HG03442 (cell line): ENCODE data around the gene PLD1.

ENCODE experiments used
- ATAC-seq: cut with Tn5 transposase; IDR thresholded peaks from one replicate; pipeline ENCODE4 v1.9.1; 2021; ENCODE audit warnings: mild to moderate bottlenecking, moderate library complexity; ENCODE audit not compliant: unreplicated experiment

Gene PLD1

DNA sequence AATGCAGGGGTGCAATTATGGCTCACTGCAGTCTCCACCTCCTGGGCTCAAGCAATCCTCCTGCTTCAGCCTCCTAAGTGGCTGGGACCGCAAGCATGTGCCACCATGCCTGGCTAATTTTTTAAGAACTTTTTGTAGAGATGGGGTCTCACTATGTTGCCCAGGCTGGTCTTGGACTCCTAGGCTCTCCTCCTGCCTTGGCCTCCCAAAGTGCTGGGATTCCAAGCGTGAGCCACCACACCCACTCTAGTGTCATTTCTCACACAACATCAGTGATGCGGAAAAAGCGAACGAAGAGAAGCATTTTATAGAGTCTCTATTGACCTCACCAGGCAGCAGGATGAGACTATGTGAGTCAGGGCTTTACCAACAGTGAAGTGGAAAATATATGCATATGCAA is 137.7 kb downstream of the PLD1 start:
- ATAC-seq = no peak

DNA sequence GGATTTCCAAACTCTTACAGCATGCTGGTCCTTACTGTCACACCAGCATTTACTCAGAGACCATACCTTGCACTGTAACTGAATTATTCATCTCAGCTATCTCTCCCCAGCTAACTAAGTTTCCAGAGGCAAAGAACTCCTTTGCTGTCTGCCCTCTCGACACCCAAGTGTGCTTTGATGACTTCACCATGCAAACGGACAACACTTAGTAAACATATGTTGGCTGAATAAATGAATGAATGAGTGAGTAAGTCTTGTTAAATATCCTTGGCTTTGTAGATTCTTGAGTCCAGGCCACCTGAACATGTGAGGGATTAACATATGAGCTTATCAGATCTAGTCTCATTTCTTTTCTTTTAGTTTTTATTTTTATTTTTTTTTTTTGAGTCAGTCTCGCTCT is 138.2 kb downstream of the PLD1 start:
- ATAC-seq = no peak

DNA sequence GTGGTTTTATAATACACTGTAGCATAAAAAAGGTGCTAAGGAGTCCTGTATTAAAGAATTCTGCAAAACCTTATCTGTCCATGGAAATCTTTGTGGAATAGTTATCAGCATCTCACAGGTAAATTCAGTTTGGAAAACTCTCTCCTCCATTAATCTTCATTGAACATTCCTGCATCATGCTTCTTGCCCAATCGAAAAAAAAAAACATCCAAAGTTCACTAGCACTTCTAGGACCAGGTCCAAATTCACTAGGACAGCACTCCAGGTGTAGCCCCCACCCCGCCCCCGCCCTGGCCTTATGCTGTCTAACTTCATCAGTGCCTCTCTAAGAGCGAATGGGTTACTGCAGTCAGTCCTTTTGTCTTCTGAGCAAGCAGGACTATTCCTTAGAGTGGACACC is 138.6 kb downstream of the PLD1 start:
- no peak for ATAC-seq

DNA sequence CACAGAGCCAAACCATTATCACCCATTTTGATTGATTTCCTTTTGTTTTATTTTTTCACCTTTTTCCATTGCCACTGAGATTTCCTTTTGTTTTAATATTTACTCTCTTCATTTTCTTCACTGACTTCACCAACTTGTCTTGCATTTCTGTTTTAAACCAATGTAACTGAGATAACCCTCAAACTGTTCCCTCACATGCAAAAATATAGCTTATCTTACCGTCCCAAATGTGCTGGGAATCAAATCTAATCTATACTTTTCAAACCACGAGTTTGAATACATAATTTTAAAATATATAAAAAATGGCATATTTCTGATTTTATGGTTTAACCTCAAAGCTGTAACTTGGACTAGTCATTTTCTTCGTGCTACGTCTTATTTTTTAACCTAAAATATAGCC is 143.8 kb downstream of the PLD1 start:
- no peak for ATAC-seq

DNA sequence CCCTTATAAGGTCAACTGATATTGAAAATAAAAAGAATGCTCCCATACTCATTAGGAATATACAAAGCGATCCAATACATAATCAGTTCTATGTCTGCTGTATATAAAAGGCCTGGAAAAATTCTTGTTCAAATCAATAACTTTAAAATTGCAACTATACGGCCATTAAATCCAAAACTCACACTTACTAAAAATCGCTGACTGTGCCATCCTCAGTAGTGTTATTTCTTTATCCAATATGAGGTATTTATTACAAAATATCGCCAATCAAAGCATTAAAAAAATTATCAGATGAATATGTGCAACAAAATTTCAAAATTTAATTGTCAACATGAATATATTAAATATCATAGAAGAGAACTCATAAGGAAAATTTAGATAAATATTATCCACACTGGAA is 146.5 kb downstream of the PLD1 start:
- no peak for ATAC-seq

DNA sequence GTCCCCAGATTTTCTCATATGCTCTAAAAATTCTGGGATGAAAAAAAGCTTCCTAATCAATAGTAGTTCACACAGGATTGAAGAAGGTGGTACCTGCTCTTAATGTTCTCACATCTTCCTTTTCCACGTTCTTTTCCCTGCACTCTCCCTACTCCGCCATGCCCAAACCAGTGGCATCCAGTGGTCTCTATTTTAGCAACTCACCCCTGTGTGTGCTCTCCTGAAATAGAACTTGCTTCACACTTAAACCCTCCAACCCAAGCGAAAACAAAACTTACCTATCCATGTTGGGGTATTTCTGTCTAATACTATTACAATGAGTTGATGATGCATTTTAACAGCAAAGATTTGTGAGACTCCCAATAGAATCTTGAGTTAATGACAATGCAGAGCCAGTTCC is 148.8 kb downstream of the PLD1 start:
- ATAC-seq = no peak

DNA sequence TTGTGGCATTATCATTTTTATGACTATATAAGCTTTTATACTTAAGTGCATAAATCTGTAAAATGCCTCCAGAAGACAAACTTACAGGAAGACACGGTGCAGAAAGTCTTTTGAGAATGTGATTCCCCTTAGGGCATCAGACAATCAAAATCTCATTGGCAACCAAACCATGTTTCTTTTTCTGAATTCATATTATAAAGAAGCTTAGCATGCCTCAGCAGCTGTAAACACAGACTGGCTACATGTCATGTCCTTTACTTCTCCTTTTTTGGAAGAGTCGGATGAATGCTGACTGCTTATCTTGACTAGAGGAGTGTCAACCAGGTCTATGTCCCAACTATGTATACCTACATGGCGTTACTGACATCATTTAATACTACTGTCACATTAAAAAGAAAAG is 150.1 kb downstream of the PLD1 start:
- ATAC-seq = no peak

DNA sequence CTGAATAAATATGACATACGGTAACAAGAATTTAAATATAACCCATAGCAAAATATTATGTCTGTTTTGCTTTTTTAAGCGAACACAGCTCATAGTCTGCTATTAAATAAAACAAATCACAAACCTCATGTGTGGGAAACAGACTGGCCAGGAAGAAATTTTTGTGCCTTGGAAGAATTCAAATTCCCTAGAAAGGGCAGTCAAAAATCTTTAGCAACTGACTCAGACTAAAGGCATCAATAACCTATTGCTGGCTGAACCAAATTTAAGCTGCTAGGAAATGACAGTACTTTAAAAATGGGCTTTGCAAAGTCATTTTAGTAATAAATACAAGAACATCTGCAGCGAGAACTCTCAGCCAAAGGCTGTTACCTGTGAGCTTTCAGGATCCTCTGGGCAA is 151.4 kb downstream of the PLD1 start:
- ATAC-seq = no peak

DNA sequence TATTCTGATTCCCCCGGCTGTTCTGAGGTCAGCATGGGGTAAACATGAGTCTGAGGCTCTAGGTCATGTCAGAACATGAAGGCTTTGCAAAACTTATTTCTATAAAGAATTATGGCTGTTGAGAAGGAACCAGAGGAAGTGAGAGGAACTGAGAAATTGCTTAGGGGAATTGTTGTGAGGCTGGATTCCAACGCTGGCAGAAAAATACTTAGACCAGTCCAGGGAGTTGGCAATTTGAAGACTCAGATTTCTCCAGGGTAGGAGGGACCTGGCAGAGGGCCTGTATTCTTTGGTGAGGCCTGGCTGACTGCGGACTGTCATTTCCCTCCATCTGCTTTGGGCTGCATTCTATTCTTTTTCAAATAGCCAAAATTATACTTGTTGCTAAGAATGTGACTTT is 155.5 kb downstream of the PLD1 start:
- ATAC-seq = no peak

DNA sequence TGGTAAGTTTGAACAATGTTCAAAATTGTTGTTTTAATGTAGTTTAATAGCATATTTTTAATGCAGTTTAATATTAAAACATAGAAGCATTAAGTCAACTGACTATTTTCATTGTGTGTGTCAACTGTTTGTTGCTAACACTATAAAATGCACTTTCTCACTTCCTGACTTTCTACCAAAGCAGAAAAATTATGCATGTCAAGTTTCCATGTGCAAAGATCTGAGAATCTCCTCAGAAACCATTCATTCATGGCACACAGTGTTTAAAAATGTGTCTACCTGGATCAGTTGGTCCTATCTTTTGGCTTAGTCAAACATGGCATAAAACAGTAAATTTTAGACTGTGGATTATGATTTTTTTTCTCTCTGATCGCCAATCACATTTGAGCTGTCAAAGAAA is 156.0 kb downstream of the PLD1 start:
- ATAC-seq = no peak

DNA sequence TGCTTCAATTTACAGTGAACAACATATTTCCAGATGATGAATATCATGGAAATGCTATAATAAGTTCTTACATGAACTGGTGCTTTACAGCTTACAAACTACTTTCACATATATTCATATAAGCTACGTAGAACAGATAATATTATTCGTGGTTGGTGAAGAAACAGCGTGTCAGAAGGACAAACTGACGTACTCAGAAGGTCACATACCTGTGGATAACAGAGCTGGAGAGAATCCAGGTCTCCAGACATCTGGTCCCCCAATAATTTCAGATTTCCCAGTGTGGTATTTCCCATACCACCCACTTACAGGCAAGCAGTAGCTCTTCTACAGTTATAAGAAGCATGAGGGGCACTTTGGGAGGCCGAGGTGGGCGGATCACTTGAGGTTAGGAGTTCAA is 156.6 kb downstream of the PLD1 start:
- ATAC-seq = no peak

DNA sequence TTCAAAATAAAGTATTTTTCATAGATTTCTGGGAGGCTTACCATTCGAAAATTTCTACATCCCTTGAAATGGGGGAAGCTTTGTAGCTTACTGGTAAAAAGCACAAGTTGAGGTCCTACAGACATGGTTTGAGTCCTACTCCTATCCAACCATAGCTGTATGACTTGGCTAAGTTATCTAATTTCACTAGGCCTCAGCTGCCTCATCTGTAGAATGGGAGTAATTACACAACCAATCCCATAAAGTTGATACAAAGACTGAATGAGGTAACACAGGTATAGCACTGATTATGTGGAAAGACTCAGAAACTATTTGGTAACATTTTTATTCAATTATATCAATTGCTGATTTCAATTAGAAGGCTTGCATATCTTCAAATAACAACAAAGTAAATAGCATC is 157.4 kb downstream of the PLD1 start:
- ATAC-seq = no peak

DNA sequence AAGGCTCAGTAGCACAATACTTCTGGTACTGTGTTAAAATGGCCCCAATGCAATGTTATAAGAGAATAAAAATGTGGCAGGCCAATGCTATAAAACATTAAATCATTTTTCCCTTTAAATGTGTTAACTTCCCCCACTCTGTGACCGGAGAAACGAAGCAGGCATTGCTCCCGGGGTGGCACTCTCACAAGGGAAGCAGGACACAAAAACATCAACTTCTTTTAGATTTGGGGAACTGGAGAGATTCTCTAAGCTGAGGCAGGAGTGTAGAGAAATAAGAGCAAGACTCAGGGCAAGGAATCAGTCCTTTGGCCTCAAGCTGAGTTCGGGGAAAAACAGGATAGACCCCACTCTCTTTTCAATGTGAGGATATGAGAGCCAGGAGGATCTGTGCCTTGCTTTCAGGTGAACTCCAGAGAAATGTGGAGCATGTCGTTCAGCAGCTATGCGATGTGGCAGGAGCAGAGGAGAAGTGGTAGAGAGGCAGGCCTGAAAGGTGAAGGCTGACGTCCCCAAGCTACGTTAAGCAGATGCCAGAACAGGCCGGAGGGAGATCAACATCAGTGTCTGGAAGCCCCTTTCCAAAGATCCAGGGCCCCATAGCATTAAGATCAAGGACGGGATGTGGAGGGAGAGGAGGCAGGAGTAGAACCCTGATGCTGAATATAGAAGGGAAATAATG is 160.2 kb downstream of the PLD1 start:
- no peak for ATAC-seq

DNA sequence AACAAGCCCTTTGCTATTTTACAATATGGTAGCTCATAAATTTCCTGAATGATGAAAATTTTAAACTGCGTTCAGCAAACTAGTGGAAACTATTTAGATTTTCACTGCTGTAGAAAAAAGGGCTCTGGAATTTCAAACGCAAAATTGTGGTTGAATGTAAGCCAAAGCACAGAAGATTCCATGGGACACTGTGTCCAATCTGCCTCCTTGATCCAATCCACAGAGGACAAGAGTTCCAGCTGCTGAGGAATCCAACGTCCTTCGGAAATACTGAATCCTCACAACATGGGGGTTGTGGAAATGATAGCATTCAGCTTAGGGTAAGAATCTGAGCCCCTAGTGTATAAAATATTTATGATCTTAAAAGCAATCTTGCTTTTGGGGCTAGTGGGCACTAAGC is 161.0 kb downstream of the PLD1 start:
- no peak for ATAC-seq

DNA sequence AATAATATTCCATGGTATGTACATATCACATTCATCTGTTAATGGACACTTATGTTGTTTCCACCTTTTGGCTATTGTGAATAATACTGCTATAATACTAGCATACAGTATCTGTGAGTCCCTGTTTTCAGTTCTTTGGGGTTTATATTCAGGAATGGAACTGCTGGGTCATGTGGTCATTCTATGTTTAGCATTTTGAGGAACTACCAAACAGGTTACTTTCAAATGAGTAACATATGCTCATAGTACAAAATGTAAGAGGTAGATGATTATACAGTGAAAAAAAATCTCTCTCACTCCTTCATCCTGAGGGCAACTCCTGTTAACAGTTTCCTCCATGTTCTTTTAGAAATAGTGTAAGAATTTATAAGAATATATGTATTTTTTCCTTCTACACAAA is 162.2 kb downstream of the PLD1 start:
- no peak for ATAC-seq

DNA sequence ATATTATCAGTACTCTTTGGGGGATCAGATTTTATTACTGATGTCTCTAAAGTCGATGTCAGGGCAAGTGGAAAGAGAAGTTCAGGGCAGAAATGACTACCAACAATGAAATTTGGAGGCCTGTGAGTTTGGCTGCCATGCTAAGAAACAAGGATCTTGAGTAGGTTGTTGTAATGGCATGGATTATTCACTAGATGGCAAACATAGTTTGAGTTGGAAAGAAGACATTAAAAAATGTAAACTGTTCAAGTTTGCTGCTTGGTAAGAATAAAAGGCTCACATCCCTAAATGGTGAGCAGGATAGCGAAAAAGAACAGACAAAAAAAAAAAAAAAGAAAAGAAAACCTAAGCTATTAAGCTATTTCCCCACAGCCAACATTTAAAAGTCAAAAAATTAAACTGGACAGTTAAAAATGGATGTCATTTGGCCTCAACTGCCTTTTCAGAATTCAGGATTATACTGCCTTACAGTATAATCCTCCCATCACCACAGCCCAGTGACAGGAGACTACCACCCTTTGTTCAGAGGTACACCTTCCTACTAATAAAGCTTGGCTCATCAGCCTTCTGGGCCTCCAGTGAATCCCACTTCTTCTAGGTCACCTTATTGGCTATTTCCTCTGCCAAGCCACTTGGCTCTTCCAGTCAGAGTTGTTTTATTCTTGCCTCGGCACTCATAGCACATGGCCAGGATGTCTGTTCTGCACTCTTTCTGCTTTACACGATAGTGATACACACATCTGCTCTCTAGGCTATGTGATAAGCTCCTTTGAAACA is 163.7 kb downstream of the PLD1 start:
- no peak for ATAC-seq

DNA sequence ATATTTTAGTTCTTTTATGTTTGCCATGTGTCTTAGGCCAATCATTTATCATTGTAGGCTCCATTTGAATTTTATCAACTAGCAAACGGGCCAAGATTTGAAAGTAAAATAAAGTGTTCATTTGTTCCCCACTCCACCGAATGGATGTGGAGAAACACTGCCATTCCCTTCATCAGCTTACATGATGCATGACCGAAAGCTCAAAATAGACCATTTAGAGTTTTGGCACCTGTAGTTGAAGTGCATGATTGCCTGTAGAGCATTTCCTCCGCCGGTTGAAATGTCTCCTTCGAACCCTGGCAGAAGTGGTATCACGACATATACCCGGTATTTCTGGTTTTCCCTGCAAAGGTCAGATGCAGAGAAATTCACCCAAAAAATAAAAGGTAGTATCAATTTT is 165.6 kb downstream of the PLD1 start:
- ATAC-seq = no peak

DNA sequence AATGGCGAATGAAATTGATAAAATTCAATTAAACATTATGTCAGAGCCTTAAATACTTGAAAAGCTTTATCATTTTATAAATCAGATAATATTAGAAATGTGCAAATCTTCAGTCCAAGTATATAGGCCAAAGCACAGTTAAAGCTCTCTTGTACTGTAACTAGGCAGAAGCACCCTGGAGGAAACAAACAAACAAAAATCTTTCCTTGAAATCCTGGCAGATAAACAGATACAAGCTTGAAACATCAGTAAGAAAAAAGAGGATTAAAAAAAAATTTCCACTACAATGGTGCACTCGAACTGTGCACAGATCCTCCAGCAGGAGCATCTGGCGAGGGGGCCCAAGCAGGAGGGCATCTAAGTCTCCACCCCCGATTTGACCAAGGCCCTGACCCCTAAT is 166.6 kb downstream of the PLD1 start:
- ATAC-seq = no peak

DNA sequence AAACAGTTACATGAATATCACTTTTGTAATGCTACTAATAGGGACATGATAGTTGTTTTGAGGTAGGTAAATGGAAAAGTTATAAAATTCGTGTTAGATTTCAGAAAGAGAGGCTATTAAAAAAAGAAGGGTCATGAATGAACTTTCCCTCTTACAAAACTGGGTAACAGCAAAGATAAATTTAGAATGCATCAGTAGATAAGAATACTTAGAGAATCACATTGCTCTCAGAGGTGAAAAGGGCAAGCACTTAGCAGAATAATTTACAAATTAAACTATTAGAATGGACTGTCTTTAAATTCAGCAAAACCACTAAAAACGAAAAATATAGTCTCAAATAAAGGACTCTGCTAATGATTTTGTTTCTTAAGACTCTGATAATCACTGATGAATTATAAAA is 167.2 kb downstream of the PLD1 start:
- no peak for ATAC-seq

DNA sequence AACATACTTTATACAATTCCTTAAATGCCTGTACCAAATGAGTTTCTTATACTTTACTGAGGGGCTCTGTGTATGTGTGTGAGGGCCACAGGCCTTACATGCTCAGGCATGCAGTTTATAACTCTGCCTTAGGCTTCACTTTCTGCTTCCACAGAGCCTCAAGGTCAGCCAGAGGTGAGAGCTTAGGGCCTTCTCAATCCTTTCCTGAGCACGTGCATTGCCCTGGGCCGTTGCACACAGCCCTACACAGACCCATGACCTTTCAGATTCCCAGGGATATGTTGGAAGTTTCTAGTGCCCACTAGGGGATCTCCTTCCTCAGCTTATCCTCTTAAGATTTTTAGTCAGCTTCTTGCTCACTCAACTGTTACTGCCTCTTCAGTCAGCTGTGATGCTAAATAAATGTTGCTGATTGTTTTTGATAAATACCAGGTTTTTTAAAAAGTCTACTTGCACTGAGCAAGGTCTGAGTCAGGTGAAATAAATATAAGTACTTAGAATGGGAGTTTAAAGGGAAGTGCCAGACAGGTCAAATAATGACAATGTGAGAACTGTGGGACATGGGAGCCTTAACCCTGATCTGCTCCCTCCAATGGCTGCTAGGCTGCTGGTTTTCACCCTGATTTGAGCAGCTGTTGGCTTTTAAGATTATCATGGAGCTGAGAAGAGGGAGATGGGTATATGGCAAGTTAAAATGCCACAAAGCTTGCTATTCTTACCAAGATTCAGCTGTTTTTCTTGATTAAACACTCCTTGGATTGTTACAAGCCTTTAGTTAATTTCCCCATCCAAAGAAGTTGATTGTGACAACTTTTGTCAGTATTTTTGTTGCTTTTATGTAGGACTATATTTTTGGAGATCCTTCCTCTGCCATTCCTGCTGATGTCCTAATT is 169.5 kb downstream of the PLD1 start:
- no peak for ATAC-seq

DNA sequence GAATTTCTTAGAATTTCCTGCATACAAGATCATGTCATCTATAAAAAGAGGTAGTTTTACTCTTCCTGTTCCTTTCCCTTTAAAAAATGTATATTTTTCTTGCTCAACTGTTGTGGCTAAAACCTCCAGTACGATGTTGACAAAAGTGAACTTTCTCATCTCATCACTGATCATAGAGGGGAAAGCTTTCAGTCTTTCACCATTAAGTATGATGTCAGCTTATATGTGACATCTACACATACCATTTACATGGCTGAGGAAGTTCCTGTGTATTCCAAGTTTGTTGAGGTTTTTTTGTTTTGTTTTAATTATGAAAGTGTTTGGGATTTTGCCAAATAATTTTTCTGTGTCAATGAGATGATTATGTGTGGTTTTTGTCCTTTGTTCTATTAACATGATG is 173.6 kb downstream of the PLD1 start:
- no peak for ATAC-seq

DNA sequence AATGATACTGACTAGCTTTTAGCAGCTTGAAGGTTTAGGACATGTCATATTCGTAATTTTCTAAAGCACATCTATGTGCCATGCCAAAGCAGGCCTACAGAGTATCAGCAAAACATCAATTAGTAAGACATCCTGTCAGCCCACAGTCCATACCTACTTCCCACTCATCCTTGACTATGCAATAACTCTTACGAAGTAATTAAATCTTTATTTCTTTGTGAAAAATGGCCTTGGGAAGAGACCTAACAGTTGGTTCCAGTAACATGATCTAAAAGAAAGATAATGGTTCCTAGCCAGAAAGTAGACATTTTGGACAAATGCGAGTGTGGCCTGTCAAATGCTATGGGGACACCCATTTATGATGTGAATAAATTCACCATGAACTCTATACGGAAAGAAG is 177.5 kb downstream of the PLD1 start:
- no peak for ATAC-seq
